H9 (cell line): ENCODE measurements around the gene PRKACB. TPM values are rescaled to one million over a fixed set of nuclear protein-coding genes. Genes with fewer than 3 reads are reported as not detected.
A peak's percentile ranks its signal among the peaks of the same experiment; 100 is the strongest.

Experiments
- DNase-seq: peaks from one replicate; pipeline ENCODE4 v3.0.0-alpha.2; 2017
- H2AFZ ChIP-seq: one replicate; pipeline ENCODE4 v1.6.1; 2013; ENCODE audit warnings: mild to moderate bottlenecking, low read length, control low read depth, moderate library complexity
- H2AK5ac ChIP-seq: 2 replicates; pipeline ENCODE4 v1.6.1; 2013; ENCODE audit warnings: low read length, control low read depth, mixed read lengths; ENCODE audit not compliant: insufficient read length
- H2BK120ac ChIP-seq: one replicate; pipeline ENCODE4 v1.6.1; 2013; ENCODE audit warnings: low read depth, mild to moderate bottlenecking, low read length, control low read depth, inconsistent platforms; ENCODE audit not compliant: poor library complexity, severe bottlenecking
- H2BK12ac ChIP-seq: 2 replicates; pipeline ENCODE4 v1.6.1; 2013; ENCODE audit warnings: low read length, control low read depth, mixed read lengths, low read depth; ENCODE audit not compliant: insufficient read length
- H2BK15ac ChIP-seq: 2 replicates; pipeline ENCODE4 v1.6.1; 2013; ENCODE audit warnings: low read depth, low read length, control low read depth
- H2BK20ac ChIP-seq: one replicate; pipeline ENCODE4 v1.6.1; 2013; ENCODE audit warnings: low read depth, mild to moderate bottlenecking, low read length, control low read depth, inconsistent platforms; ENCODE audit not compliant: poor library complexity, severe bottlenecking
- H2BK5ac ChIP-seq: 2 replicates; pipeline ENCODE4 v1.6.1; 2013; ENCODE audit warnings: low read length, control low read depth, mixed read lengths; ENCODE audit not compliant: insufficient read length
- H3K14ac ChIP-seq: 2 replicates; pipeline ENCODE4 v1.6.1; 2013; ENCODE audit warnings: low read length, control low read depth; ENCODE audit not compliant: insufficient read depth
- H3K18ac ChIP-seq: 2 replicates; pipeline ENCODE4 v1.6.1; 2013; ENCODE audit warnings: low read depth, mild to moderate bottlenecking, mixed read lengths, low read length, control low read depth; ENCODE audit not compliant: insufficient read length
- H3K23ac ChIP-seq: 2 replicates; pipeline ENCODE4 v1.6.1; 2013; ENCODE audit warnings: low read length, control low read depth, mixed read lengths, low read depth; ENCODE audit not compliant: insufficient read length
- H3K23me2 ChIP-seq: 2 replicates; pipeline ENCODE4 v1.6.1; 2013; ENCODE audit warnings: low read depth, mild to moderate bottlenecking, mixed read lengths, low read length, control low read depth; ENCODE audit not compliant: insufficient read length, poor library complexity, severe bottlenecking
- H3K27ac ChIP-seq: 2 replicates; pipeline ENCODE4 v1.5.1; 2013; ENCODE audit warnings: low read length, control low read depth, mixed read lengths, low read depth; ENCODE audit not compliant: insufficient read length
- H3K27me3 ChIP-seq: 2 replicates; pipeline ENCODE4 v1.6.1; 2013; ENCODE audit warnings: low read length, control low read depth, inconsistent platforms; ENCODE audit not compliant: insufficient read depth
- H3K4ac ChIP-seq: 2 replicates; pipeline ENCODE4 v1.6.1; 2013; ENCODE audit warnings: low read depth, mild to moderate bottlenecking, control low read depth, inconsistent platforms, low read length, moderate library complexity
- H3K4me1 ChIP-seq: 2 replicates; pipeline ENCODE4 v1.6.1; 2013; ENCODE audit warnings: low read length, control low read depth, inconsistent platforms; ENCODE audit not compliant: insufficient read depth
- H3K4me2 ChIP-seq: 2 replicates; pipeline ENCODE4 v1.6.1; 2013; ENCODE audit warnings: low read length, control low read depth, mixed read lengths; ENCODE audit not compliant: insufficient read length, insufficient read depth
- H3K56ac ChIP-seq: 2 replicates; pipeline ENCODE4 v1.6.1; 2013; ENCODE audit warnings: low read depth, mild to moderate bottlenecking, mixed read lengths, low read length, control low read depth; ENCODE audit not compliant: insufficient read length
- H3K79me1 ChIP-seq: 2 replicates; pipeline ENCODE4 v1.6.1; 2013; ENCODE audit warnings: low read depth, mild to moderate bottlenecking, moderate library complexity, low read length, control low read depth, inconsistent platforms; ENCODE audit not compliant: insufficient read depth, poor library complexity, severe bottlenecking
- H3K79me2 ChIP-seq: 2 replicates; pipeline ENCODE4 v1.6.1; 2013; ENCODE audit warnings: low read length, control low read depth, inconsistent platforms; ENCODE audit not compliant: insufficient read depth
- H3K9ac ChIP-seq: 2 replicates; pipeline ENCODE4 v1.6.1; 2013; ENCODE audit warnings: low read length, control low read depth, mixed read lengths; ENCODE audit not compliant: insufficient read length; ENCODE audit errors: extremely low read depth
- H3K9me3 ChIP-seq: one replicate; pipeline ENCODE4 v1.6.1; 2013; ENCODE audit warnings: low read depth, low read length, inconsistent platforms; ENCODE audit not compliant: control insufficient read depth
- H3T11ph ChIP-seq: one replicate; pipeline ENCODE4 v1.6.1; 2013; ENCODE audit warnings: mild to moderate bottlenecking, low read length, control low read depth, inconsistent platforms
- H4K20me1 ChIP-seq: one replicate; pipeline ENCODE4 v1.6.1; 2013; ENCODE audit not compliant: control insufficient read depth, insufficient read length, insufficient read depth
- H4K5ac ChIP-seq: 2 replicates; pipeline ENCODE4 v1.6.1; 2013; ENCODE audit warnings: low read depth, mild to moderate bottlenecking, mixed read lengths, low read length, control low read depth; ENCODE audit not compliant: insufficient read length
- H4K8ac ChIP-seq: replicated peaks from 2 replicates; pipeline ENCODE4 v1.6.1; 2013; ENCODE audit warnings: low read length, control low read depth, mixed read lengths, low read depth; ENCODE audit not compliant: insufficient read length
- H4K91ac ChIP-seq: 2 replicates; pipeline ENCODE4 v1.6.1; 2013; ENCODE audit warnings: low read depth, mild to moderate bottlenecking, moderate library complexity, mixed read lengths, low read length, control low read depth; ENCODE audit not compliant: insufficient read length
- H3K27ac Mint-ChIP-seq, 3 experiments: 2 replicates in 2 of 3; 3 replicates in 1 of 3; pipeline ENCODE4 v1.8.0; 2020 to 2021; ENCODE audit warnings: mixed read lengths in 3 of 3, mild to moderate bottlenecking in 1 of 3, moderate library complexity in 1 of 3
- H3K27me3 Mint-ChIP-seq: 2 replicates; pipeline ENCODE4 v1.8.0; 2021; ENCODE audit warnings: low read depth, mild to moderate bottlenecking, moderate library complexity, mixed read lengths
- H3K36me3 Mint-ChIP-seq, 3 experiments: 2 replicates in 2 of 3; 3 replicates in 1 of 3; pipeline ENCODE4 v1.8.0; 2020 to 2021; ENCODE audit warnings: low read depth in 3 of 3, mixed read lengths in 3 of 3; ENCODE audit not compliant: insufficient read depth in 1 of 3
- H3K4me1 Mint-ChIP-seq, 2 experiments: 2 replicates each; pipeline ENCODE4 v1.8.0; 2020; ENCODE audit warnings: mixed read lengths in 2 of 2
- H3K4me3 Mint-ChIP-seq, 2 experiments: 2 replicates in 1 of 2; 3 replicates in 1 of 2; pipeline ENCODE4 v1.8.0; 2020 to 2021; ENCODE audit warnings: mild to moderate bottlenecking in 2 of 2, mixed read lengths in 2 of 2, moderate library complexity in 1 of 2
- H3K9me3 Mint-ChIP-seq, 2 experiments: 2 replicates in 1 of 2; 3 replicates in 1 of 2; pipeline ENCODE4 v1.8.0; 2020; ENCODE audit warnings: mild to moderate bottlenecking in 2 of 2, mixed read lengths in 2 of 2, moderate library complexity in 1 of 2
- CTCF ChIP-seq: fragments of 200-600 bp; sonication (generic); conservative IDR thresholded peaks from 3 replicates; pipeline ENCODE4 v1.8.0; 2021; ENCODE audit warnings: antibody characterized with exemption, mild to moderate bottlenecking
- whole genome bisulfite sequencing: extraction: QIAGEN DNeasy Blood & Tissue Kit; methylation state at CpG from one replicate; pipeline ENCODE4 v1.1.7; 2013; ENCODE audit warnings: missing lambda C conversion rate, low lambda C conversion rate, mixed read lengths; ENCODE audit not compliant: insufficient read length; ENCODE audit errors: extremely low coverage; 5-methylcytosine and 5-hydroxymethylcytosine counted together
- total RNA-seq: library from RNA; stranded (reverse); gene quantifications from 2 replicates; pipeline ENCODE4 v1.2.1, GENCODE V29; 2021

The PRKACB gene
- total RNA-seq, 1 experiment from 2014 or later, result 20.7 TPM

DNA sequence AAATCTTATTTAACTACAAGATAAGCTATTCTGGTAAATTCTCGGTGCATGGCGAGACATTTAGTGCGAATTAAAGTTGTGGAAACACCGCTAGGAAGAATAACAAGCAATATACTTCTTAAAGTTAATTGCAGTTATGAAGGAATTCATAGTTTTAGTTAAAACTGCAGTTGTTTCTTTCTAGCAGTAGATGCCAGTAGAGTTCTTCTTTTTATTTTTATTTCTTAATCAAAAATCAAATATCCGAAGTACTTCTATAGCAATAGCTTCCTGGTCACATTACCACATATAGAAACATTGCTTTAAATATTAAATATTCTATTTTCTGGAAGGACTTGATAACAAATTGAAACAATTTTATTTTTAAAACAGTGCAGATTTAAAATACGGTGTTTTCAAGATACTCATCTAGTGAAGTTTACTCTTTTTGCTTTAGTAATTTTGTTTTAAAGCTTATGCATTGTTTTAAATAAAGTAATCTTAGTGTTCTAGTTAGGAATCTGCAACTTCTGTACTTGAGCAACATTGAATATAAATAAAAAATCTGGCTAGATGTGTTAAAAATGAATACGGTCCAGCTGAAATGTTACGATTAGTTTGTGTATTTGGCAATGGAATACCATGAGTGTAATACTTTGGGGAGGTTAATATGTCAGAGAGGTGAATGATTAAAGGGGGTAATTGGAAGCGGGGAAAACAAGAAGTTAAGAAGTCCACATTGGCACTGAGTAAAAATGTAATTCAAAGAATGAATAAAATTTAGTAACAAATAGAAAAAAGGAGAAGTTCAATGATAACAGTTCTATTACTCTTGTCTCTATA is 2.7 kb upstream of the PRKACB start:
- Histone ChIP-seq H4K91ac (no peak overlapping the region), H3K23ac (no peak overlapping the region), H2BK12ac (no peak overlapping the region), H3K79me2 (no peaks in the 10 kb centered on the region), H2BK15ac (no peak overlapping the region), H3K9me3 (no peaks in the 10 kb centered on the region), H2AK5ac (no peak overlapping the region), H3K4me1 (no peaks in the 10 kb centered on the region), H2BK20ac (no peak overlapping the region), H3K4me2 (no peak overlapping the region), H2BK5ac (no peak overlapping the region), H3T11ph (no peak overlapping the region), H3K79me1 (no peaks in the 10 kb centered on the region), H3K14ac (no peak overlapping the region), H3K27ac (no peak overlapping the region), H3K27me3 (no peaks in the 10 kb centered on the region), H3K18ac (no peak overlapping the region), H4K5ac (no peak overlapping the region), H3K4ac (no peak overlapping the region), H3K23me2 (no peaks in the 10 kb centered on the region), H3K9ac (no peak overlapping the region), H2AFZ (no peak overlapping the region), H2BK120ac (no peak overlapping the region), H4K8ac (no peak overlapping the region), H3K56ac (no peak overlapping the region), H4K20me1 (no peaks in the 10 kb centered on the region)
- Mint-ChIP-seq H3K27ac (no peak overlapping the region), H3K4me1 (no peaks in the 10 kb centered on the region), H3K36me3 (peaks cover 7 to 13% (median 7%) of the 10 kb centered on the region in 3 experiments), H3K9me3 (peaks cover 7 to 11% of the 10 kb centered on the region in 2 experiments; a peak in 4 of 5 replicates), H3K4me3 (no peak overlapping the region), H3K27me3 (no peaks in the 10 kb centered on the region)
- TF ChIP-seq CTCF, result peak; percentile 50; the same call in 2 of the 3 replicates
- DNase-seq, result no peak
- 100% methylated on average over 2 of the region's 9 CpGs for WGBS
